VCaP (cell line): Measurements from ENCODE around the gene ANO2.

ENCODE experiments used
- H3K27ac ChIP-seq: fragments of 450-650 bp; 2 replicates; pipeline ENCODE4 v1.5.1; 2017
- TF ChIP-seq, protein P1 (sequence below): fragments of 450-650 bp; conservative IDR thresholded peaks from 2 replicates; pipeline ENCODE4 v1.5.1; 2017; ENCODE audit warnings: mild to moderate bottlenecking, moderate library complexity

Gene ANO2

DNA sequence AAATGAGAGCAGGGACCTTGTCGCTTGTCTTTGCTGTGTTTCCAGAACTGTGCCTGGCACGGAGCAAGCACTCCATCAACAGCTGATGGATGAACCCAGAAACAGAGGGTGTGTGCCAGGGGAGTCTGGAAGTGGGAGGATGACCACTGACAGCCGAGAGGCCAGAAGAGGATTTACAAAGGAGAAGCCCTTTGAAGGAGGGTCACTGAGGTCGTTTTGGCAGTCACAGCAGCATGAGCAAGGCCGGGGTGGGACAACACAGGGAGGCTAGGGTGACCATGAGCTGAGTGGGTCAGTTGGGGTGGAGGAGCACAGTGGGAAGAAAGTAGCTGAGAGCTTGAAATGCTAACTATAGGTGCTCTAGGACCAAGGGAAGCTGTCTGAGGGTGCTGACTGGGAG is 313.6 kb downstream of the ANO2 start:
- H3K27ac ChIP-seq = no peak overlapping the region
- TF ChIP-seq, protein P1, sequence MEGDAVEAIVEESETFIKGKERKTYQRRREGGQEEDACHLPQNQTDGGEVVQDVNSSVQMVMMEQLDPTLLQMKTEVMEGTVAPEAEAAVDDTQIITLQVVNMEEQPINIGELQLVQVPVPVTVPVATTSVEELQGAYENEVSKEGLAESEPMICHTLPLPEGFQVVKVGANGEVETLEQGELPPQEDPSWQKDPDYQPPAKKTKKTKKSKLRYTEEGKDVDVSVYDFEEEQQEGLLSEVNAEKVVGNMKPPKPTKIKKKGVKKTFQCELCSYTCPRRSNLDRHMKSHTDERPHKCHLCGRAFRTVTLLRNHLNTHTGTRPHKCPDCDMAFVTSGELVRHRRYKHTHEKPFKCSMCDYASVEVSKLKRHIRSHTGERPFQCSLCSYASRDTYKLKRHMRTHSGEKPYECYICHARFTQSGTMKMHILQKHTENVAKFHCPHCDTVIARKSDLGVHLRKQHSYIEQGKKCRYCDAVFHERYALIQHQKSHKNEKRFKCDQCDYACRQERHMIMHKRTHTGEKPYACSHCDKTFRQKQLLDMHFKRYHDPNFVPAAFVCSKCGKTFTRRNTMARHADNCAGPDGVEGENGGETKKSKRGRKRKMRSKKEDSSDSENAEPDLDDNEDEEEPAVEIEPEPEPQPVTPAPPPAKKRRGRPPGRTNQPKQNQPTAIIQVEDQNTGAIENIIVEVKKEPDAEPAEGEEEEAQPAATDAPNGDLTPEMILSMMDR = no peak

DNA sequence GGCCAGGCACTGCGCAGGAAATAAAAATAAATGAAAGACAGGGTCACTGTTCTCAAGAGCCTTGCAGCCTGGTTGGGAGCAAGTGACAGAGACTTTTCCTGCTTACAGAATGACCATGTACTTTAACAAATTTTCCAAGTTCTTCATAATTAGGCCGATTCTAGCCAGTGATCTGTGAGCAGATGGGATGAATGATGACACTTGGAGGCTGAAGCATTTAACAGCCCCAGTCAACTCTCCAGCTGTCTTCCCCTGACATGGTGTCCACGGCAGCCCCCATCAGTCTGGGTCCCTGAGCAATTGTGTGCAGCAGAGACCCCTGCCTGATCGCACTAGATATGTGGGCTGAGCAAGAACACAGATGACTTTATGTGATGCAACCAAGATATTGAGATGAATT is 314.3 kb downstream of the ANO2 start:
- TF ChIP-seq, protein P1 = no peak
- no peak overlapping the region for H3K27ac ChIP-seq

DNA sequence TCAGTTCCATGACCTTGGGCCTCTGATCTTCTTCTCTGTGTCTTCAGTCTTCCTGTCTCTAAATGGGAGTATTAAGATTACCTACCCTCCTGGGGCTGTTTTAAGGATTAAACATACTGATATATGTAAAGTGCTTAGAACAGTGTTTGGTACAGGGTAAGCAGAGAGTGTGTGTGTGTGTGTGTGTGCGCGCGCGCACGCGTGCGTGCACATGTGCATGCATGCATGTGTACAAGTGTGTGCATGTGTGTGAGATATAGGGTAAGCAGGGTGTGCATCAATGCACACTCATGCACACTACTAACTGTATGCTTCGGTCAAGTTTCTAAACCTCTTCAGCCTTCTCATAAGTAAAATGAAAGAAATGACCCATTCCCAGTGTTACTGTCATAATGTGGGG is 316.6 kb downstream of the ANO2 start:
- H3K27ac ChIP-seq = no peak overlapping the region
- TF ChIP-seq, protein P1 = no peak

DNA sequence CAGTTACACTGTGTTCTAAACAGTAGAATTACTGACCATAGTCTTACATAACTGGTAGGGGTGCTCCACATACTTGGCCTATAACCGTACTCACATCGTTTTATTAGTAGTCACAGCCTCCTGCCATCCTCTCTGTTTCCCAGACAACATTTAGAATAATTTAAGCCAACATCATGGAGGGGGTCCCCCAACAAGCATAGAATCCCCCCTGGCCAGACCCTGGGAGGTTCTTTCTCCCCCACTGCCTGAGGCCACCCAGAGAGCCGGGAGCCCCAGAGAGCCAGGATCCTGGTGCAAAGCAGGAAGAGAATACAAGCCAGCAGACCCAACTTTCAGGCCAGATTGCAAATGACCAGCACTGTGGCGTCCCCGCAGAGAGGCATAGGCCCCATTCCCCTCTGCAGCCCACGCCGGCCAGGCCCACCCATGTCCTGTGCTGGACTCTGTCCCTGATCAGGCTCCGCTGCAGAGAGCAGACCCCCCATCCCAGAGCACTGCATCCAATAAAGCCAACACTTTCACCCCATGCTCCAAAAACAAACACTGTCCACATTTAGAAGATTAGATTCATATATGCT is 317.9 kb downstream of the ANO2 start:
- H3K27ac ChIP-seq = no peak overlapping the region
- TF ChIP-seq, protein P1 = no peak

DNA sequence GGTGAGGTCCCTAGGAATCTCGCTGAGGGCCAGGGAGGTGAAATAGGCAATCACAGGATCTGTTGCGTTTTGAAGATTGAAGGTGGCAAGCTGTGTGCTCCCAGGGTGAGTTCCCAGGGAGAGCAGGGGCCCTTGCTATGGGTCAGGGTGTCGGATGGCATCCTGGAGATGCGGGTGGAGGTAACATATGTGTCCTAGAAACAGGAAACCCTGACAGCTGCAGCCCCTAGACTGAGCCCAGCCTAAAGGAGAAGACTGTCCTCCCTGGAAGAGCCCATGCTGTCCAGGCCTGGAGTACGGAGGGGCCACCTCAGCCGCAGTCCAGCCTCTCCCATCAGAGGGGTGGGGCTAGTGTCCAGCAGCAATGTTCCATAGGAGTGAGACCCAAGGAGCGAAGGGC is 318.9 kb downstream of the ANO2 start:
- TF ChIP-seq, protein P1 = no peak
- H3K27ac ChIP-seq = no peak overlapping the region

DNA sequence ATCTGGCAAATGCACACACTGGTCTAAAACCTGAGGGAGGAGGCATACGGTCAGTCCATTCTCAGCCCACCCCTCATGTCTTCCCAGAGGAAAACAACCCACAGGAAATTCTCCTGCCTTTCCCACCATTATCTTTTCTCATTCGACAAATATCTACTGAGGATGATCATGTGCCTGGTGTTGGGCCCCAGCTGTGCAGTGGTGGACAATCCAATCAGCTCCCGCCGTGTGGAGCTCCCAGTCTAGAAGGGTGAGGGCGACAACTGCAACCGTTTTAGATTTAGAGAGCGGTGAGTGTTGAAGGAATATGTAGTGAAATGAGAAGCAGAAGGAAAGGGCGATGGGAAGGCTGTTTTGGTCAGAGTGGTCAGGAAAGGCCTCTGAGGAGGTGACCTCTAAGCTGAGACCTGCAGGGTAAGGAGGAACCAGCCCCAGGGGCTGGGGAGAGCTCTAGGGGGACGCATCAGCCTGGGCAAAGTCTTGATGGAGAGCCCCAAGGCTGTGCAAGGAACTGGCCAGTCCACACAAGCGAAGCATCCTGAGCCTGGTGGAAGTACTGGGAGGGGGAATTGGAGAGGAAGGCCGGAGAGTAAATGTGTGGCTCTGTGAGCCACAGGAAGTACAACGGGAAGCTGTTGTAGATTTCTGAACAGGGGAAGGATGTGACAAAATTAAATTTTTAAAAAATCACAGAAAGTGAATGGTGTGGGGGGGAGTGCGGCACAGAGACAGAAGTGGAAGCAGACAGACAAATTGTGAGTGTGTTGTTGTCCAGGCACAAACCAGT is 320.4 kb downstream of the ANO2 start:
- TF ChIP-seq, protein P1 = no peak
- H3K27ac ChIP-seq = no peak overlapping the region

DNA sequence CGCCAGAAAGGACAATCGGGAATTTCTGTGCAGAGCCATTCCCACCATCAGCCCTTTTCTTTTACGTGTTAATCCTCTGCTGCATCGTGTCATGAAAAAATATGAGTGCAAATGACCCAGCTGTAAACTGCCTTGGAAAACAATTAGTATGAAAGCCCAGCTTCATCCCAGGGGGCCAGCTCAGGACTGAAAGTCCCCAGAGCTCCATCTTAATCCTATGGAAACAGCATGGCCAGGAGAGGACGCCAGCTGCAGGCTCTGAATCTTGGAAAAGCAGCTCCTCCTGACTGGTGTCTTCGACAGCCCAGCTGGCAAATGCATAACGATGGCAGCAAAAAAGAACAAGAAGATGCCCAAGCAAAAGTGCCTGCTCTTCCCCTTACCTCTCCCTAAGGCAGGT is 321.6 kb downstream of the ANO2 start:
- H3K27ac ChIP-seq = no peak overlapping the region
- TF ChIP-seq, protein P1 = no peak
